ENCODE measurements around the gene MCOLN1. TPM values are rescaled to one million over a fixed set of nuclear protein-coding genes. Genes with fewer than 3 reads are reported as not detected.
A peak's percentile ranks its signal among the peaks of the same experiment; 100 is the strongest.

MCOLN1 gene
- total RNA-seq, 1 donor from 2014 or later: 16.5 TPM

DNA sequence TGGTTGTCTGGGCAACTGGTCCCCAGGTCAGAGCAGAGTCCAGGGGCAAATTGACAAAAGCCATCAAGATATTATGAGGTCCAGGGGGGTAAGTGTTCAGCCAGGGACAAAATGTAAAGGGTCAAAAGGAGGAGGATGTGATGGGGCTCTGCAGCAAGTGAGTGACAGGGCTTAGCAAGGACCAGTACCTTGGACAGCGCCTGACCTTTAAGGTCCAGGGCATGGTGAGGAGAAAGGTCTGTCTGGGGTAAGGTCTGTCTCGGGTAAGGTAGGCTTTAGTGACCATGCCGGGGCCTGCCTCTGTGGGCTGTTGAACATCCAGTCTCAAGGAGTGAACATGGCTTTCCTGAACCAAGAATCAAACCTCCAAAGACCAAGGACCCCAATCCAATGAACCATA is 12.8 kb upstream of the MCOLN1 start:
- no peaks in the 10 kb centered on the region for H3K36me3 Mint-ChIP-seq (ENCODE audit: insufficient read depth)
- no peak overlapping the region for H3K4me3 Mint-ChIP-seq (ENCODE audit: low read depth)
- no peaks in the 10 kb centered on the region for H3K9me3 Mint-ChIP-seq (ENCODE audit: low read depth)
- no peak overlapping the region for H3K27ac Mint-ChIP-seq
- no peaks in the 10 kb centered on the region for H3K4me1 Mint-ChIP-seq (ENCODE audit: low read depth)
- H3K27me3 Mint-ChIP-seq: peaks cover 24% of the 10 kb centered on the region
- no peak for DNase-seq (ENCODE audit: low spot score, unreplicated experiment)
- TF ChIP-seq, protein P1, sequence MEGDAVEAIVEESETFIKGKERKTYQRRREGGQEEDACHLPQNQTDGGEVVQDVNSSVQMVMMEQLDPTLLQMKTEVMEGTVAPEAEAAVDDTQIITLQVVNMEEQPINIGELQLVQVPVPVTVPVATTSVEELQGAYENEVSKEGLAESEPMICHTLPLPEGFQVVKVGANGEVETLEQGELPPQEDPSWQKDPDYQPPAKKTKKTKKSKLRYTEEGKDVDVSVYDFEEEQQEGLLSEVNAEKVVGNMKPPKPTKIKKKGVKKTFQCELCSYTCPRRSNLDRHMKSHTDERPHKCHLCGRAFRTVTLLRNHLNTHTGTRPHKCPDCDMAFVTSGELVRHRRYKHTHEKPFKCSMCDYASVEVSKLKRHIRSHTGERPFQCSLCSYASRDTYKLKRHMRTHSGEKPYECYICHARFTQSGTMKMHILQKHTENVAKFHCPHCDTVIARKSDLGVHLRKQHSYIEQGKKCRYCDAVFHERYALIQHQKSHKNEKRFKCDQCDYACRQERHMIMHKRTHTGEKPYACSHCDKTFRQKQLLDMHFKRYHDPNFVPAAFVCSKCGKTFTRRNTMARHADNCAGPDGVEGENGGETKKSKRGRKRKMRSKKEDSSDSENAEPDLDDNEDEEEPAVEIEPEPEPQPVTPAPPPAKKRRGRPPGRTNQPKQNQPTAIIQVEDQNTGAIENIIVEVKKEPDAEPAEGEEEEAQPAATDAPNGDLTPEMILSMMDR (IDR thresholded peaks at IDR 0.05; ENCODE audit: unreplicated experiment): no peak

DNA sequence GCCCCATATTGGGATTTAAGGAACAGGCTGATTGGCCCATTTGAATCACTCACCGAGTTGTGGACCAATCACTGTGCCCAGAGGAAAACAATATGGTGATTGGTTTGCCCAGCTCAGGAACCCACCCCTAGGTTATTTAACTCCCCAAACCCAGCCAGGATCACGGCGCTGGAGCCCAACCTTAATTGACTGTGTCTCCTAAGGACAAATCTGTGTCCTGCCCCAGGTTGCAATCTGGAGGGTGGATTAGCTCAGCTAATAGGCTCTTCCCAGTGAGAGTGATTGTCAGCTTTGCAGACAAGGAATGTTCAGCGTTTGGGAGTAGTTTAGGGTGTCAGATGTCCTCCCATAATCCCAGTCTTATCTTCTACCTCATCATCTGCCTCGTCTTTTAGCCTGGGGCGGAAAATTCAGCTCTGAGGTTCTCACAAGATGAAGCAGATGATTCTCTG is 10.0 kb upstream of the MCOLN1 start:
- H3K9me3 Mint-ChIP-seq (ENCODE audit: low read depth): no peaks in the 10 kb centered on the region
- no peak for DNase-seq (ENCODE audit: low spot score, unreplicated experiment)
- no peak overlapping the region for H3K27ac Mint-ChIP-seq
- TF ChIP-seq, protein P1 (IDR thresholded peaks at IDR 0.05; ENCODE audit: unreplicated experiment): no peak
- no peak overlapping the region for H3K4me3 Mint-ChIP-seq (ENCODE audit: low read depth)
- H3K36me3 Mint-ChIP-seq (ENCODE audit: insufficient read depth): no peaks in the 10 kb centered on the region
- H3K4me1 Mint-ChIP-seq (ENCODE audit: low read depth): peaks cover 11% of the 10 kb centered on the region
- peaks cover 13% of the 10 kb centered on the region for H3K27me3 Mint-ChIP-seq

DNA sequence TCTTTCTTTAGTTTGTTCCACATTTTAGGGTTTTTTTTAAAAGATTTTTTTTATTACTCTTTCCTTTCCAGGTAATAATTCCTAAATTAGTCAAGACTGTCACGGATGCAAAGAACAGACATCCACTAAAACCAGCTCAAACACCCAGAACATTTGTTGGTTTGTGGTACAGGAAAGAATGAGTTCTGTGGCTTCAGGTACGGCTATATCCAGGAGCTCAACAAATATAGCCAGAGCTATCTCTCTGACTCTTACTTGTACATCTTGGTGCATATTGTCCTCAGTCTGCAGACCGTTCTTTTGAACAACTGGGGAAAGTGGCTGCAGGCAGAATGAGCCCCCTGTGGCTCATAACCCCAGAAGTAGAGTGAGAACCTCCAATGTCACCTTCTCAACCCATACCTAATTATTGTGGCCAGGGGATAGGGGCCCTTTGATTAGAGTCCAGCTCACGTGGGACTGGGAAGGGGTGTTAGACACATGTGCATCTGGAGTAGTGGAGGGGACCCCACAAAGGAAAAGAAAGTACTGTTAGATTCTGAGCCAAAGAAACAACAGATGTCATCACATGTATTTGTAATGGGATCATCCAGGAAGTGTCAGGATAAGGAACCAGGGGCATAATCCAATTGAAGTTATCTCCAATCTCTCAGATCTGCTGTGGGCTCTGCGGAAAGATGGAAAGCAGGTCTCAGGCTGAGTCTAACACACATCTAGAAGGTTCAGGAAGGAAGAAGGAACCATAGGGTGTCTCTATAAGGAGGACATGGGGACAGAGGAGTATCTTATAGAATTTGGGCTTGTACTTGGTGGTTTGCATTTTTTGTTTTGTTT is 8.4 kb upstream of the MCOLN1 start:
- peaks cover 10% of the 10 kb centered on the region for H3K27me3 Mint-ChIP-seq
- no peaks in the 10 kb centered on the region for H3K9me3 Mint-ChIP-seq (ENCODE audit: low read depth)
- no peak overlapping the region for H3K27ac Mint-ChIP-seq
- H3K4me3 Mint-ChIP-seq (ENCODE audit: low read depth): peak overlapping the region; percentile 86
- no peak for DNase-seq (ENCODE audit: low spot score, unreplicated experiment)
- TF ChIP-seq, protein P1 (IDR thresholded peaks at IDR 0.05; ENCODE audit: unreplicated experiment): no peak
- peaks cover 5% of the 10 kb centered on the region for H3K36me3 Mint-ChIP-seq (ENCODE audit: insufficient read depth)
- H3K4me1 Mint-ChIP-seq (ENCODE audit: low read depth): peaks cover 15% of the 10 kb centered on the region

GRCh38 chr19:7515110-7515644 is 7.2 kb upstream of the MCOLN1 start:
- TF ChIP-seq, protein P1 (IDR thresholded peaks at IDR 0.05; ENCODE audit: unreplicated experiment): no peak
- peaks cover 15% of the 10 kb centered on the region for H3K4me1 Mint-ChIP-seq (ENCODE audit: low read depth)
- H3K4me3 Mint-ChIP-seq (ENCODE audit: low read depth): peak overlapping the region; percentile 86
- peak overlapping the region; percentile 99 for H3K27ac Mint-ChIP-seq
- peaks cover 9% of the 10 kb centered on the region for H3K36me3 Mint-ChIP-seq (ENCODE audit: insufficient read depth)
- no peaks in the 10 kb centered on the region for H3K9me3 Mint-ChIP-seq (ENCODE audit: low read depth)
- DNase-seq (ENCODE audit: low spot score, unreplicated experiment): no peak
- H3K27me3 Mint-ChIP-seq: peaks cover 3% of the 10 kb centered on the region

- H3K4me3 Mint-ChIP-seq (ENCODE audit: low read depth): peak within 1 kb of the TSS; percentile 90
- TF ChIP-seq, protein P1 (IDR thresholded peaks at IDR 0.05; ENCODE audit: unreplicated experiment): no peak
These were observed 6.7 kb upstream of the MCOLN1 start, which contains the start of gene ZNF358 for GRCh38 chr19:7515645-7516151. TSS of gene ZNF358 (plus strand) at chr19:7516103. CDS start at chr19:7519243, 3,140 bp downstream.

More at GRCh38 chr19:7515645-7516151, 6.7 kb upstream of the MCOLN1 start, which contains the start of gene ZNF358:
- H3K4me1 Mint-ChIP-seq (ENCODE audit: low read depth): peaks cover 15% of the 10 kb centered on the region
- peak; percentile 63 for DNase-seq (ENCODE audit: low spot score, unreplicated experiment)
- peaks cover 9% of the 10 kb centered on the region for H3K36me3 Mint-ChIP-seq (ENCODE audit: insufficient read depth)
- H3K9me3 Mint-ChIP-seq (ENCODE audit: low read depth): no peaks in the 10 kb centered on the region
- H3K27me3 Mint-ChIP-seq: no peaks in the 10 kb centered on the region
- H3K27ac Mint-ChIP-seq: peak within 1 kb of the TSS; percentile 99

Data from progenitor cell of endocrine pancreas (in vitro differentiated cells).